Osteocyte (in vitro differentiated cells): ENCODE measurements around the gene MSH3. TPM values are rescaled to one million over a fixed set of nuclear protein-coding genes. Genes with fewer than 3 reads are reported as not detected.

Experiments used
- DNase-seq: peaks from one replicate; pipeline ENCODE4 v3.0.0; 2021; ENCODE audit warnings: mixed read lengths; ENCODE audit not compliant: unreplicated experiment; ENCODE audit errors: extremely low spot score
- H3K27ac Mint-ChIP-seq: one replicate; pipeline ENCODE4 v1.8.0; 2021; ENCODE audit warnings: mild to moderate bottlenecking, mixed read lengths; ENCODE audit not compliant: unreplicated experiment
- H3K27me3 Mint-ChIP-seq: one replicate; pipeline ENCODE4 v1.8.0; 2021; ENCODE audit warnings: mixed read lengths; ENCODE audit not compliant: unreplicated experiment
- H3K36me3 Mint-ChIP-seq: one replicate; pipeline ENCODE4 v1.8.0; 2021; ENCODE audit warnings: mixed read lengths; ENCODE audit not compliant: unreplicated experiment
- H3K4me1 Mint-ChIP-seq: one replicate; pipeline ENCODE4 v1.8.0; 2021; ENCODE audit warnings: mixed read lengths; ENCODE audit not compliant: unreplicated experiment
- H3K4me3 Mint-ChIP-seq: one replicate; pipeline ENCODE4 v1.8.0; 2021; ENCODE audit warnings: mild to moderate bottlenecking, moderate library complexity, mixed read lengths; ENCODE audit not compliant: unreplicated experiment
- H3K9me3 Mint-ChIP-seq: one replicate; pipeline ENCODE4 v1.8.0; 2021; ENCODE audit warnings: mixed read lengths; ENCODE audit not compliant: unreplicated experiment
- total RNA-seq: library from RNA; stranded (reverse); gene quantifications from 2 replicates; pipeline ENCODE4 v1.2.1, GENCODE V29; 2021
- TF ChIP-seq, protein P1 (sequence below): fragments of 200-600 bp; sonication (generic); IDR thresholded peaks from 2 replicates; pipeline ENCODE4 v1.5.0; 2021; ENCODE audit warnings: antibody characterized with exemption, mild to moderate bottlenecking, moderate library complexity

The MSH3 gene
- total RNA-seq, 1 donor from 2014 or later, result 14.8 TPM

DNA sequence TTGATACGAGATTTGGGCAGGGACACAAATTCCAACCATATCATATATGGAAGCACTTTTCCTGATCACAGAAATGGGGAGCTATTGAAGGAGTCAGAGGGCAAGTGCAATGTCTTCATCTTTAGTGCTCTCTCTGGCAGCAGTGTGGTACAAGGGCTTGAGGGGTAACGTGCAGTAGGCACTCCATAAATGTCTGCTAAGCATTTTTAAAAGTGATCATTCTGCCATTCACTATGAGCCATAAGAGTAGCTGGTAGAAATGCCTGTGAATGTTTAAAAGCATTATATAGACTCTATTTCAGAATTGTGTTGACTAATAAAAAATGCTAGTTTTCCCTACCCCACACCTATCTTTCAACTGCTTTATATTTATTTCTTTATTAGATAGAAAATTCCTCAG, 61.4 kb downstream of the MSH3 start:
- no peak overlapping the region for H3K27ac Mint-ChIP-seq
- no peak overlapping the region for H3K4me3 Mint-ChIP-seq
- H3K9me3 Mint-ChIP-seq, result peaks cover 13% of the 10 kb centered on the region
- TF ChIP-seq, protein P1, sequence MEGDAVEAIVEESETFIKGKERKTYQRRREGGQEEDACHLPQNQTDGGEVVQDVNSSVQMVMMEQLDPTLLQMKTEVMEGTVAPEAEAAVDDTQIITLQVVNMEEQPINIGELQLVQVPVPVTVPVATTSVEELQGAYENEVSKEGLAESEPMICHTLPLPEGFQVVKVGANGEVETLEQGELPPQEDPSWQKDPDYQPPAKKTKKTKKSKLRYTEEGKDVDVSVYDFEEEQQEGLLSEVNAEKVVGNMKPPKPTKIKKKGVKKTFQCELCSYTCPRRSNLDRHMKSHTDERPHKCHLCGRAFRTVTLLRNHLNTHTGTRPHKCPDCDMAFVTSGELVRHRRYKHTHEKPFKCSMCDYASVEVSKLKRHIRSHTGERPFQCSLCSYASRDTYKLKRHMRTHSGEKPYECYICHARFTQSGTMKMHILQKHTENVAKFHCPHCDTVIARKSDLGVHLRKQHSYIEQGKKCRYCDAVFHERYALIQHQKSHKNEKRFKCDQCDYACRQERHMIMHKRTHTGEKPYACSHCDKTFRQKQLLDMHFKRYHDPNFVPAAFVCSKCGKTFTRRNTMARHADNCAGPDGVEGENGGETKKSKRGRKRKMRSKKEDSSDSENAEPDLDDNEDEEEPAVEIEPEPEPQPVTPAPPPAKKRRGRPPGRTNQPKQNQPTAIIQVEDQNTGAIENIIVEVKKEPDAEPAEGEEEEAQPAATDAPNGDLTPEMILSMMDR, result no peak
- peaks cover 26% of the 10 kb centered on the region for H3K36me3 Mint-ChIP-seq
- no peaks in the 10 kb centered on the region for H3K27me3 Mint-ChIP-seq
- H3K4me1 Mint-ChIP-seq, result peaks cover 3% of the 10 kb centered on the region
- DNase-seq, result no peak

DNA sequence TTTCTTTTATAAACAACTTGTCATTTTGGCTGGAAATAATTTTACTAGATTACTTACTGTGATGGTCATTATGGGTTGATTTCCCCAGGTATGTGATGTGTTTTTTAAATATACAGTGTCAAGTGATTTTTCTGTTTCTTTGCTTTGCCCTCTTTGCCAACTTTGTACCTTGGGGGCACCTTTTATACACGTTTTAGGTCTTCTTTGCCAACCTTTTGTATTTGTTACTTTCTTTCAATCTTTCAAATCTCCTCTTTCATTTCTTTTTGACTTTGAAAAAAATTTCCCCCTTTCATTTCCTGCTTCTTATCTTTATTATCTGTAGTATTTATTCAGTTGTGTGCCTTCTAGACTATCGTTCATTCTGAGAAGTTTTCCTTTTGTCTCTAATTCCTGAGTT, 65.7 kb downstream of the MSH3 start:
- no peaks in the 10 kb centered on the region for H3K4me1 Mint-ChIP-seq
- TF ChIP-seq, protein P1, result no peak
- peaks cover 13% of the 10 kb centered on the region for H3K9me3 Mint-ChIP-seq
- no peak overlapping the region for H3K27ac Mint-ChIP-seq
- H3K27me3 Mint-ChIP-seq, result no peaks in the 10 kb centered on the region
- peaks cover 24% of the 10 kb centered on the region for H3K36me3 Mint-ChIP-seq
- no peak overlapping the region for H3K4me3 Mint-ChIP-seq
- DNase-seq, result no peak

DNA sequence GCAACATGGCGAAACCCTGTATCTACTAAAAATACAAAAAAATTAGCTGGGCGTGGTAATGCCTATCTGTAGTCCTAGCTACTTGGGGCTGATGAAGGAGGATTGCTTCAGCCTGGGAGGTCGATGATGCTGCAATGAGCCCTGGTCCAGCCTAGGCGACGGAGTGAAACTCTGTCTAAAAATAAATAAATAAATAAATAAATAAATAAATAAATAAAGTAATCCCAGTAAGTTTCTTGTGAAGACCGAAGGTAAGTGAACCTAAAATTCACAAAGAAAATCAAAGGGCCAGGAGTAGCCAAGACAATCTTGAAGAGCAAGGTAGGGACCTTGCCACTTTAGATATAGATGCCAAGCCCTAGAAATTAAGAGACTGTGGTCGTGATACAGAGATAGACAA, 68.5 kb downstream of the MSH3 start:
- Mint-ChIP-seq H3K36me3 (peaks cover 41% of the 10 kb centered on the region), H3K4me3 (no peak overlapping the region), H3K9me3 (peaks cover 13% of the 10 kb centered on the region), H3K27ac (no peak overlapping the region), H3K27me3 (no peaks in the 10 kb centered on the region), H3K4me1 (no peaks in the 10 kb centered on the region)
- TF ChIP-seq, protein P1, result no peak
- DNase-seq, result no peak

DNA sequence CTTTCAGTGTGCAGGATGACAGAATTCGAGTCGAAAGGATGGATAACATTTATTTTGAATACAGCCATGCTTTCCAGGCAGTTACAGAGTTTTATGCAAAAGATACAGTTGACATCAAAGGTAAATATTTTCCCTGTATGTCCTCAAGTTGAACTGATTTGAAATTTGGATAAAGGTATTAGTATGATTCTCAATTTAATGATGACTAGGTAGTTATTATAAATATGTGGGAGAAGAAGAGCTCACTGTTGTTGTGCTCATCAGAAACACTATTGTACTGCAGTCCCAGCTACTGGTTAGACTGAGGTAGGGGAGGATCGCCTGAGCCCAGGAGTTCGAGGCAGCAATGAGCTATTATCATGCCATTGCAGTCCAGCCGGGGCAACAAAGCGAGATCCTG, 71.0 kb downstream of the MSH3 start:
- H3K27ac Mint-ChIP-seq, result no peak overlapping the region
- no peaks in the 10 kb centered on the region for H3K27me3 Mint-ChIP-seq
- TF ChIP-seq, protein P1, result no peak
- H3K4me1 Mint-ChIP-seq, result no peaks in the 10 kb centered on the region
- peaks cover 3% of the 10 kb centered on the region for H3K9me3 Mint-ChIP-seq
- no peak for DNase-seq
- H3K36me3 Mint-ChIP-seq, result peaks cover 40% of the 10 kb centered on the region
- no peak overlapping the region for H3K4me3 Mint-ChIP-seq

DNA sequence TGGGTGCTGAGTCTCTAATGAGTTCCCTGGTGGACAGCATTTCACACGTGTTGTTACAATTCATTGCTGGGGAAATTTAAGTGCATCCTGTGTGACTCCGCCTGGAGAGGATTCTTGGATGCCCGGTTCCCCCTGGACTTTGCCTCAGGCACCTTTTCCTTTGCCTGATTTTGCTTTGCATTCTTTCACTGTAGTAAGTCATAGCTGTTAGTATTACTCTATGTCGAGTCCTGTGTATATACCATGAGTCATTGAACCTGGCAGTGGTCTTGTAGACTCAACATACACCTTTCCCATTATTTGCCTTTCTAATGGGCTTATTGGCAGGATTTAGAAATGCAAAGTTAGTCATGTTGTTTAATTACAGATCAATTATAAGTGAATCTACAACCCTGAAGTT, 82.3 kb downstream of the MSH3 start:
- no peaks in the 10 kb centered on the region for H3K27me3 Mint-ChIP-seq
- no peaks in the 10 kb centered on the region for H3K4me1 Mint-ChIP-seq
- H3K9me3 Mint-ChIP-seq, result no peaks in the 10 kb centered on the region

More for the DNA sequence above, 82.3 kb downstream of the MSH3 start:
- TF ChIP-seq, protein P1, result no peak
- Mint-ChIP-seq H3K27ac (no peak overlapping the region), H3K36me3 (peaks cover 11% of the 10 kb centered on the region), H3K4me3 (no peak overlapping the region)
- no peak for DNase-seq
